Measurements from ENCODE around the gene ATP10A.

The ATP10A gene

GRCh38 chr15:25712192-25712960 lies 150.8 kb downstream of the ATP10A start:
- ChIA-PET POLR2A (ENCODE audit: low non-redundant PET) (no interaction called here), CTCF (no interaction called here)
- H3K27ac ChIP-seq: no peak overlapping the region
- TF ChIP-seq CTCF (conservative IDR thresholded peaks at IDR 0.05; ENCODE audit: low read depth): no peak
- no peak for DNase-seq (ENCODE audit: low spot score)

GRCh38 chr15:25711691-25712090 lies 151.4 kb downstream of the ATP10A start:
- DNase-seq (ENCODE audit: low spot score): no peak
- no peak overlapping the region for H3K27ac ChIP-seq
- TF ChIP-seq CTCF (conservative IDR thresholded peaks at IDR 0.05; ENCODE audit: low read depth): no peak
- ChIA-PET POLR2A (ENCODE audit: low non-redundant PET) (no interaction called here), CTCF (no interaction called here)

- no peak overlapping the region for H3K27ac ChIP-seq
- DNase-seq (ENCODE audit: low spot score): no peak
- ChIA-PET POLR2A (ENCODE audit: low non-redundant PET) (no interaction called here), CTCF (no interaction called here)
- no peak for TF ChIP-seq CTCF (conservative IDR thresholded peaks at IDR 0.05; ENCODE audit: low read depth)
Observed at GRCh38 chr15:25711164-25711563, 152.0 kb downstream of the ATP10A start.

GRCh38 chr15:25710184-25710583 lies 152.9 kb downstream of the ATP10A start:
- no peak overlapping the region for H3K27ac ChIP-seq
- peak; percentile 37 for TF ChIP-seq CTCF (conservative IDR thresholded peaks at IDR 0.05; ENCODE audit: low read depth)
- DNase-seq (ENCODE audit: low spot score): no peak
- ChIA-PET CTCF (interaction anchor here (0.5 to 1.2 kb wide), 5 partner anchors 11 to 202 kb away, joined by 3 to 7 read pairs (median 4); no protein-coding TSS in a partner anchor), POLR2A (ENCODE audit: low non-redundant PET) (no interaction called here)

GRCh38 chr15:25709437-25710159 lies 153.5 kb downstream of the ATP10A start:
- ChIA-PET CTCF (interaction anchor here (0.5 to 1.2 kb wide), 3 partner anchors 12 to 201 kb away, joined by 4 to 7 read pairs (median 5); no protein-coding TSS in a partner anchor), POLR2A (ENCODE audit: low non-redundant PET) (no interaction called here)
- TF ChIP-seq CTCF (conservative IDR thresholded peaks at IDR 0.05; ENCODE audit: low read depth): no peak
- DNase-seq (ENCODE audit: low spot score): no peak
- H3K27ac ChIP-seq: no peak overlapping the region

- no peak overlapping the region for H3K27ac ChIP-seq
- ChIA-PET POLR2A (ENCODE audit: low non-redundant PET) (no interaction called here), CTCF (no interaction called here)
- no peak for DNase-seq (ENCODE audit: low spot score)
- TF ChIP-seq CTCF (conservative IDR thresholded peaks at IDR 0.05; ENCODE audit: low read depth): no peak
Observed at GRCh38 chr15:25708391-25708790, 154.7 kb downstream of the ATP10A start.
